Keratinocyte (primary cell): ENCODE data around the gene OSGIN1.

Source experiments
- EZH2 ChIP-seq: IDR thresholded peaks from one replicate; pipeline ENCODE4 v1.6.1; 2012; ENCODE audit warnings: inconsistent platforms, mild to moderate bottlenecking, low read length, moderate library complexity
- TF ChIP-seq, protein P1 (sequence below), 3 experiments: IDR thresholded peaks in 1 of 3; conservative IDR thresholded peaks in 1 of 3; optimal IDR thresholded peaks in 1 of 3; 2 replicates in 2 of 3; 3 replicates in 1 of 3; pipeline versions ENCODE3 to v1.5.1; 2011; ENCODE audit warnings: low read length in 3 of 3, mild to moderate bottlenecking in 3 of 3, moderate library complexity in 2 of 3, control low read depth in 1 of 3, inconsistent platforms in 1 of 3; ENCODE audit not compliant: insufficient read depth in 2 of 3; ENCODE audit errors: extremely low read depth in 1 of 3

DNA sequence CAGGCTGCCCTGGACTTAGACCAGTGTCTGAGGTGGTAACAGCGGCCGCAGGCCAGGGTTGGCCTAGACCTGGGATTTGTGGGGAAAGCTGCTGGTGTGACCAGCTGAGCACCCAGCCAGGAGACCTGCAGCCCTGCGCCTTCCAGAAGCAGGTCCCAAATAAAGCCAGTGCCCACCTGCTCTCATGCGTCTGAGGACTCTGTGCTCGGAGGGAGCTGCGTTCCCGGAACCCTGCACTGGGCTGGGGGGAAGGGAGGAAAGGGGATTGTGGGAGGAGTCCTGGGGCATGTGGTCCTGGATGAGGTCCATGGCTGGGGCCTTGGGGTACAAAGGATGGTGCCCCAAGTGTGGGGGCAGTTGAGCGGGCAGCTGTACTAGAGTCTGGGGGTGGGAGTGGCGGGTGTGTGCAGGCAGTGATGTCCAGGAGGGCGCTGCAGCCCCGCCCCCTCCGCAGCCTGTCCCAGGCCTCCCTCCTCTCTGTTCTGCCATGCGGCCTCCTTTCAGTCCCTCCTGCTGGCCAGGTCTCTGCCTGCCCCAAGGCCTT, 13.2 kb downstream of the OSGIN1 start:
- TF ChIP-seq, protein P1, sequence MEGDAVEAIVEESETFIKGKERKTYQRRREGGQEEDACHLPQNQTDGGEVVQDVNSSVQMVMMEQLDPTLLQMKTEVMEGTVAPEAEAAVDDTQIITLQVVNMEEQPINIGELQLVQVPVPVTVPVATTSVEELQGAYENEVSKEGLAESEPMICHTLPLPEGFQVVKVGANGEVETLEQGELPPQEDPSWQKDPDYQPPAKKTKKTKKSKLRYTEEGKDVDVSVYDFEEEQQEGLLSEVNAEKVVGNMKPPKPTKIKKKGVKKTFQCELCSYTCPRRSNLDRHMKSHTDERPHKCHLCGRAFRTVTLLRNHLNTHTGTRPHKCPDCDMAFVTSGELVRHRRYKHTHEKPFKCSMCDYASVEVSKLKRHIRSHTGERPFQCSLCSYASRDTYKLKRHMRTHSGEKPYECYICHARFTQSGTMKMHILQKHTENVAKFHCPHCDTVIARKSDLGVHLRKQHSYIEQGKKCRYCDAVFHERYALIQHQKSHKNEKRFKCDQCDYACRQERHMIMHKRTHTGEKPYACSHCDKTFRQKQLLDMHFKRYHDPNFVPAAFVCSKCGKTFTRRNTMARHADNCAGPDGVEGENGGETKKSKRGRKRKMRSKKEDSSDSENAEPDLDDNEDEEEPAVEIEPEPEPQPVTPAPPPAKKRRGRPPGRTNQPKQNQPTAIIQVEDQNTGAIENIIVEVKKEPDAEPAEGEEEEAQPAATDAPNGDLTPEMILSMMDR (optimal IDR thresholded peaks at IDR 0.05 in 1 of 3, IDR thresholded peaks at IDR 0.05 in 1 of 3, conservative IDR thresholded peaks at IDR 0.05 in 1 of 3; ENCODE audit: extremely low read depth in 1 of 3, insufficient read depth in 2 of 3, low read length in 3 of 3): no peak
- TF ChIP-seq EZH2: no peak
